HG02571 (cell line): ENCODE measurements around the gene UBAP2L.

Experiments used
- ATAC-seq: cut with Tn5 transposase; IDR thresholded peaks from one replicate; pipeline ENCODE4 v1.9.1; 2021; ENCODE audit warnings: mild to moderate bottlenecking, moderate library complexity; ENCODE audit not compliant: unreplicated experiment

UBAP2L gene

GRCh38 chr1:154220071-154220969 lies at the start of gene UBAP2L:
TSS of gene UBAP2L (plus strand) at chr1:154220955. CDS start at chr1:154225124, 4,169 bp downstream.
- peak; percentile 89 for ATAC-seq

GRCh38 chr1:154171223-154171583 lies 49.6 kb upstream of the UBAP2L start:
- ATAC-seq: no peak

- ATAC-seq: no peak
These were observed 48.9 kb upstream of the UBAP2L start for GRCh38 chr1:154171880-154172279.

DNA sequence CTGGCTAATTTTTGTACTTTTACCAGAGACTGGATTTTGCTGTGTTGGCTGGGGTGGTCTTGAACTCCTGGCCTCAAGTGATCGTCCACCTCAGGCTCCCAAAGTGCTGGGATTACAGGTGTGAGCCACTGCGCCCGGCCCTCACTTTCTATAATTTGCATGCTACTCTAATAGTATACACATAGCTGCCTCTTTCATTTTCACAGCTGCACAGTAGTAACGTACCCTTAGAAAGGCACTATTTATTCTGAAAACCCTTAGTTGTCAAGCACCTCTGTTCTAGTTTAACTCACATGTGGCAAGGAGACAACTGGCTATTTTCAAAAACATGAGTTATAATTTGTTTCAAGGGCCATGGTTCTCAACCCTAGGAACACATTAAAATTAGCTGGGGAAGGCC lies 46.1 kb upstream of the UBAP2L start:
- no peak for ATAC-seq

GRCh38 chr1:154176337-154176736 lies 44.4 kb upstream of the UBAP2L start:
- no peak for ATAC-seq

DNA sequence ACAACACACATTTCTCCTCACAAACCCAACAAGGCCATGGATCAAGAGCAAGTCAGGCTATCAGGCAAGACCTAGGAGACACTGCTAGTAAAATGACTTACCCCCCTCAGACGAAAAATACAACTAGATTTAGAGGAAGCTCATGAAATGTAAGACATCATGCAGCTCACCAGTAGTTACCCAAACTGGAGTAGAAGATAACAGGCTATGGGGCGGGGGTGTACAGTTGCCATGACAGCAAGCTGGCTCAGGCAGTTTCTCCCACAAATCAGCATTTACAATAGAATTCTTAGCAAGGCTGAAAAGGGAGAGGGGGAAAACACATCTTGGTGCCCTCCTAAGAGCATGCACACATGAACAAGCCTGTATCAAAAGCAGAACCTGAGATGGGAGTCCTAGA lies 42.7 kb upstream of the UBAP2L start:
- ATAC-seq: no peak

- no peak for ATAC-seq
These were observed 41.6 kb upstream of the UBAP2L start for GRCh38 chr1:154178911-154179811.

- no peak for ATAC-seq
These were observed 40.6 kb upstream of the UBAP2L start for GRCh38 chr1:154179946-154180687.

- ATAC-seq: no peak
These were observed 38.8 kb upstream of the UBAP2L start for GRCh38 chr1:154181944-154182343.

- ATAC-seq: peak; percentile 56
These were observed 38.3 kb upstream of the UBAP2L start for GRCh38 chr1:154182344-154183045.

DNA sequence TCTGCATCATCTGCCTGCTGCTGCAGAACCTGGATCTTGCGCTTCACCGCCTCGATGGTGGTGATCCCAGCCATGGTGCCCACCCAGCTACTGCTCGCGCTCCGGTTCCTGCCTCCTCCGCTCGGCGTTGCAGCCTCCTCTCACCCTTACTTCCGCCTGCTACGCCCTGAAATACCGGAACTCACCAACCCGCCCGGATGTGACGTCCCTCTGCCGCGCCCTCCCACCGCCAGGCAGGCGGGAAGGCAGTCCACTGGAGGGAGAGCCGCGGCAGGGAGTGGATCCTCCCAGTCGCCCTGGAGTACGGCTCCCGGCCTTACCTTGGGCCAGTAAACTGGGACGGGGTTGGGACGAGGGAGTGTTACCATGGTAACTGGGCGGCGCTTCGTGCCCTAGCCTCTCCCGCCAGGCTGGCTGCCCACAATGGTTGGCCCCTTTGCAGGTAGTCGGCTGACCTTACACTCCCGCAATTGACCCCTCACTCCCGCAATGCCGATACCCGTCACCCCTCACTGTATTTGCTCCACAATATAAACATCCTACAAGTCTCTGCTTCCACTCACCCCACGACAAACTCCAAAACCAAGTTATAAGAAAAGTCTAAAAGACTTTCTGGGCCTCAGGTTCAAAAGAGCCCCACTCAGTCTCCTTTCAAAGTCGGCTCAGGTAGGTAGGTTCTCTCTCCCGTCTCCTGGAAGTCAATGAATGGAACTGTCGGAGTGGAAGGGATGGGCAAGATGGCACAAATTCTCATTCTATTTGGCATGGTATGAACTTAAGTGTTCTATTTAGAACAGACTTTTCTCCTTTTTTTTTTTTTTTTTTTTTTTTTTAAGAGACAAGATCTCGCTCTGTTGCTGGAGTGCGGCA lies 37.5 kb upstream of the UBAP2L start:
- ATAC-seq: peak; percentile 71

- no peak for ATAC-seq
These were observed 34.6 kb upstream of the UBAP2L start for GRCh38 chr1:154186177-154186576.

GRCh38 chr1:154186852-154187501 lies 33.8 kb upstream of the UBAP2L start:
- no peak for ATAC-seq

DNA sequence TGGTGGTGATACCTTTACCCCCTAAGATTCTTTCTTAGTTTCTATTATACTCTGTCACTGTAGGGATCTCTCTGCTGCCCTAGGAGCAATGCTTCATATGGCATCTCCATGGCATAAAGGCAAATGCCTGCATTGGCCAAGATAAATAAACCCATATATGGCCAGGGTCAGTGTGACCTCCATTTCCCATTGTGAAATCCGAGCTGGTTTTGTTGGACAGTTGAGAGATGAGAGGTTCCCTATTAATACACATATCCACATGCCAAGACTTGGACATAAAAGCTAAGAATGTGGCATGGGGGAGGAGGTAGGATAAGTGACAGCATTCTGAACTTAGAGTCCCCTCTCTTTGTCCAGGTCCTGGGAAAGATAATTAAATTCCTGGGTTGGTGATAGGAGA lies 30.2 kb upstream of the UBAP2L start:
- no peak for ATAC-seq

- no peak for ATAC-seq
These were observed 28.7 kb upstream of the UBAP2L start, which contains the start of gene TPM3 for GRCh38 chr1:154191990-154192461. TSS of gene TPM3 (minus strand) at chr1:154192100. CDS start at chr1:154192018, 82 bp downstream.

DNA sequence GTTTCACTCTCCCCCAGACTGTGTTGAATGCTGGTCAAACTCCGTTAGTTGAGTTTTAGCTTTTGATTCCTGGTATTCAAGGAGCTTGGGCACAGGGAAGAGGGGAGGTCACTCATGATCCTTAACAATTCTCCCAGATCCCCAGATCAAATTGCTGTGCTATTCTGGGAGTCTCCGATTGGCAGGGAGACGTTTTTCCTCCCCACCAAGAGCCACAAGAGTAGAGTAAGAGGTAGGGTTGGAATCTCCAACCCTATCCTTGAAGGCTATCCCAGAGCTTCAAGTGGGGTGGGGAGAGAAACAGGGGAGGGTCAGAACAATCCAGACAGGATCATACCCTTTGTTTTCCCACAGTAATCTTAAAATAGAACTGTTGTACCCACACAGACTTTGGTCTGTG lies 28.3 kb upstream of the UBAP2L start:
- ATAC-seq: no peak

- no peak for ATAC-seq
These were observed 26.9 kb upstream of the UBAP2L start for GRCh38 chr1:154193821-154194220.

DNA sequence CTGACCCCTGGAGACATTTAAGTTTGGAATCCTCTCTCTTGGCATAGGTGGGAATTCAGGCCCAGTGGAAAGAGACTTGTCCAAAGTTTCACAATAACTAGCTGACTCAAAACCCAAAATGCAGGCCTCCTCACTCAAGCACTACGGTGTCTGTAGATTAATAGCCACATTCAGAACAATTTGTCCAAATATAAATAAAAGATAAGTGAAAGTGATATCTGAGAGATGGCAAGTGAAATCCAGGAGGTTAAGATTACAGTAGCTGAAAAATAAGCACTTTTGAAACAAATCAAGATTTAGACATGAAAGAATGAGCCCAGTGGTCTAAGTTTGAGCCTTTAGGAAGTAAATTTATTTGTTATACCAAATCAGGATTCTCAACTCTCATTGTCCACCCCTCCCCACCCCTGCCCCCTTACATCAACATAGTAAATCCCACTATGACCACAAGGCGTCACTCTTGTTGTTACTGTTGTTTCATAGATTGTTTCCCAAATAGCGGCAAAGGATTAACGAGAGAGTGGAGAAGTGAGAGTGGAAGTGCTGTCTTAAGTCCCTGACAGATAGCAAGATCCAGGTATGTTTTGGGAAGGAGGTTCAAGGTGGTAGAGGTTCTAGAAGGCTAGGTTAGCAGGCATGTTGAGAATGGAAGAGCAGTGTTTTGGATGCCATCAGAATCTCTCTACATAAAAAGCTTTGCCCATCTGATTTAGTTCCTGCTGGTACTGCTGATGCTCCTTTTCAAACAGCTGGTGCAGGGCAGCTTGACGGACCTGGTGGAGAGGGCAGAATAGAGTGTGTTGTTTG lies 21.8 kb upstream of the UBAP2L start:
- no peak for ATAC-seq
